GM19452 (cell line): ENCODE results near the gene IL27RA.
"Not testable (repeated sequence)": the region's sequence is repeated elsewhere in the genome, so short reads cannot be mapped to it uniquely, and the experiment has no call there.

Experiments
- ATAC-seq: cut with Tn5 transposase; IDR thresholded peaks from one replicate; pipeline ENCODE4 v1.9.1; 2021; ENCODE audit not compliant: unreplicated experiment

Gene IL27RA

DNA sequence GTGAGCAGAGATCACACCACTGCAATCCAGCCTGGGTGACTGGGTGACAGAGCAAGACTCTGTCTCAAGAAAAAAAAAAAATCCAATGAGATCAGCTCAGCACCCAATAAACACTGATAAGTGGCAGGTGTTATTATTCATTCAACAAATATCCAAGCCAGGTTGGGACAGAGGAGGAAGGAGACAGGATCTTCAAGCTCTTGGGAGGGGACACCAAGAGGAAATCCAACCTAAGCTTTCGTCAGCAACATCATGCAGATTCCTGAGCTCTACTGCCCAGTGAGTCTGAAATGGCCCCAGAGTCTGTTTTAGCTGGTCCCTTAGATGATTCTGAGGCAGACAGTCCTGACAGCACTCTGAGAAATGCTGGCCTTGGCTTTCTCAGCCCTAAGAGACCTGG, 33.1 kb upstream of the IL27RA start:
- no peak for ATAC-seq

DNA sequence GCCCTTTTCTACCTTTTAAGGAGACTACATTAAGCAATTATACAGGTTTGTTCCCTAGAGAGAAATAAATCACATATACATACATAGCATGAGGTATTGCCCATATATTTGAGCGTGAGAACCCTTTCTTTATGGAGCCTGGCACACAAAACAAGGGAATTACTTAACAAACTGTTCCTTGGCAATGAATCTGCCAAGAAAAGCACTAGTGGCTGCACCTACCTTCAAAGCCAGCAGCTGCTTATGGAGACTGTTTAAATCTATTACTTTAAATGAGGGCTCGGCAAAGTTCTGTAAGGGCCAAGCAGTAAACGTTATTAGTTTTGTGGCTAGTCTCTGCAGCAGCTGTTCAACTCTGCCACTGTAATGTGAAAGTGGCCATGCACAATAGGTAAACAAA, 32.5 kb upstream of the IL27RA start:
- no peak for ATAC-seq

DNA sequence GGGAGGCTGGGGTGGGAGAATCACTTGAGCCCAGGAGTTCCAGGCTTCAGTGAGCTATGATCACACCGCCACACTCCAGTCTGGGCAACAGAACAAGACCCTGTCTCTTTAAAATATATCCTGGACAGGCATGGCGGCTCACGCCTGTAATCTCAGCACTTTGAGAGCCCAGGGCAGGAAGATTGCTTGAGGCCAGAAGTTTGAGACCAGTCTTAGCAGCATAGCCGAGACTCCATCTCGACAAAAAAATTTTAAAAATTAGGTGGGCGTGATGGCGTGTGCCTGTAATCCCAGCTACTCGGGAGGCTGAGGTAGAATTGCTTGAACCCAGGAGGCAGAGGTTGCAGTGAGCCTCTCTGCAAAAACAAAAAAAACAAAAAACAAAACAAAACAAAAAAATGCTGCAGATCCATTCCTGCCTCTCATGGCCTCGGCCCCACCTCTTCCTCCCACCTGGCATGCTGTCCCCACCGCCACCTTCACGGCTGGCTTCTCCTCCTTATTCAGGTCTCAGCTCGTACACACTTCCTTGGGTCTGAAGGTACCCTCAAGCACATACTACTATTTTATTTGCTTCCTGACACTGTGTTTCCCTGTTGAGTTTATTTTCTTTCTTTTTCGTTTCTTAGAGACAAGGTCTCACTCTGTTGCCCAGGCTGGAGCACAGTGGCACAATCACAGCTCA, 30.7 kb upstream of the IL27RA start:
- no peak for ATAC-seq

DNA sequence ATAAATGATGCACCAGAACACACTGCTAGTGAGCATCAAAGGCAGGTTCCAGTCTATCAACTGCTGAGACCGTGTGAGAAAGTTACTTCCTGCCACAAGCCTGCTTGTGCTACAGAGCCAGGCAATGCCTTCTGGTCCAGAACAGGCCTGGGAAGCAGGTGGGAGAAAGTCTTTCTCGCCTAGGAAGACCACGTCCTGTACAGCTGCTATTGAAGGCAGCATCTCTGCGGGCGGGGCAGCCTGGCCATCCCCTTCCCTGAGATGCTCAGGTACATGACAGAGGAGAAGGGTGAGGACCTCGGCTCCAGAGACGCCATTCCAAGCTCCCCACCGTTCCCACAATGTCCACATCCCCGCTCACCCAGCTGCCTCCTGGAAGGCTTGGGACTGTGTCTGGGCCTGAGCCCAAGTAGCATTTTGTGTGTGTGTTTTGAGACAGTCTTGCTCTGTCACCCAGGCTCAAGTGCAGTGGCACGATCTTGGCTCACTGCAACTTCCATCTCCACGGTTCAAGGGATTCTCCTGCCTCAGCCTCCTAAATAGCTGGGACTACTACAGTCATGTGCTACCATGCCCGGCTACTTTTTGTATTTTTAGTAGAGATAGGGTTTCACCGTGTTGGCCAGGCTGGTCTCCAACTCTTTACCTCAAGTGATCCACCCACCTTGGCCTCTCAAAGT, 28.9 kb upstream of the IL27RA start:
- no peak for ATAC-seq

DNA sequence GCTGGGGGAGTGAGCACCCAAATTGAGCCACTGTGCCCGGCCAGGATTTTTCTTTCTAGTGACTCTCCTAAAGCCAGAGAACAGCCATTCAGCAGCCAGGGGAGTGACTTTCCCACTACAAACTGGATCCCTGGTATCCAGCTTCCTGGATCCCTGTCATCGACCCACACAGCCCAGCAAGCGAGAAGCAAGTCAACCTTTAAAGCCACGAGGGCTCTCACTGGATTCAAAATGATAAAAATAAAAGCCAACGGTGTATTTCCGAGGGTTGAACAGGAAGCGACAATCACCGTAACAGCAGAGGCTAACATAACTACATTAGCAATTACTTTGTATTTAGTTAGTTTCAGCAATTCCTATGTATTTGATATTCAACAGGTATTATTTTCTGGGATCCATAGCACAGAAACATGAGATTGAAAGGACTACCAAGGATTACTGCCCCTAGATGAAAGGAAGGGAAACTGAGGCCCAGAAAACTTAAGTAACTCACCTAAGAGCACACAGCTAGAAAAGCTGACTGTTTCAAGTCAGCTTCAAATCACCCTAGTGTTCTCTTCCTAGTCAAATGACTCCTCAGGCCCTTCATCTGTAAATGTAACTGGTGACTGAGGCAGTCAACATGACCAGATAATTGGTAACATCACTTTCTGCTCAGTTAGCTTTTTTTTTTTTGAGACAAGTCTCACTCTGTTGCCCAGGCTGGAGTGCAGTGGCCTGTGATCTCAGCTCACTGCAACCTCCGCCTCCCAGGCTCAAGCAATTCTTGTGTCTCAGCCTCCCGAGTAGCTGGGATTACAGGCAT, 28.1 kb upstream of the IL27RA start:
- ATAC-seq: no peak

DNA sequence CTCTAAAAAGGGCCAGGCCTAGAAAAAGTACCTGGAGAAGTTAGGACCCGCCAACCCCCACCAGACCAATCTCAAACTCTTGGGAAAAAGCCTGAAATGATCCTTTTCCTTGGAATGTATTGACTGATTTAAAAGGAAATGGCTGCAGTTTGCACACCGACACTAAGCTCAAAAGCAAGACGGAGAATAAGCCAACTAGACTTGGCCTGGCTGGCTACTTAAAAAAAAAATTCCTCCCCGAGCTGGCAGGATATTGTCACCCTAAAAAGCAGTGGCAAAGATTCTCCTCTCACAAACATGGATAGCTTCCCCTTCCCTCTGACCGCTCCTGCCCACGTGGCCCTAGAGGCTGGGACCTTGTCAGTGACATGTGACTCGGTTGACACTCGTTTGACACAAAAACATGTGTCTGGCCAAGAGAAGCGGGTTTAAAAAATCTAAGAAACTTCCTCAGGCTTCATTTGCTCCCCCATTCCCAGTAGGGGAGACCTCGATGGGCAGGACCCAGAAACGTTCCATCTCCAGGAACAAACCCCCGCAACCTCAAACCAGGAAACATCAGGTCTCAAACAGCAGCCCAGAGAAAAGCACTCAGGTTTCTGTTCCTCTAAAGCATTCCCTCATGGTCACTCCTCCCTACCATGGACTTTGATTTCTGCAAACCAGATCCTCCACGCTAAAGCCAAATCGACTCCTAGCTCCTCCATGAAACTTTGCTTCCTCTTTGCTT, 26.8 kb upstream of the IL27RA start:
- ATAC-seq: no peak

DNA sequence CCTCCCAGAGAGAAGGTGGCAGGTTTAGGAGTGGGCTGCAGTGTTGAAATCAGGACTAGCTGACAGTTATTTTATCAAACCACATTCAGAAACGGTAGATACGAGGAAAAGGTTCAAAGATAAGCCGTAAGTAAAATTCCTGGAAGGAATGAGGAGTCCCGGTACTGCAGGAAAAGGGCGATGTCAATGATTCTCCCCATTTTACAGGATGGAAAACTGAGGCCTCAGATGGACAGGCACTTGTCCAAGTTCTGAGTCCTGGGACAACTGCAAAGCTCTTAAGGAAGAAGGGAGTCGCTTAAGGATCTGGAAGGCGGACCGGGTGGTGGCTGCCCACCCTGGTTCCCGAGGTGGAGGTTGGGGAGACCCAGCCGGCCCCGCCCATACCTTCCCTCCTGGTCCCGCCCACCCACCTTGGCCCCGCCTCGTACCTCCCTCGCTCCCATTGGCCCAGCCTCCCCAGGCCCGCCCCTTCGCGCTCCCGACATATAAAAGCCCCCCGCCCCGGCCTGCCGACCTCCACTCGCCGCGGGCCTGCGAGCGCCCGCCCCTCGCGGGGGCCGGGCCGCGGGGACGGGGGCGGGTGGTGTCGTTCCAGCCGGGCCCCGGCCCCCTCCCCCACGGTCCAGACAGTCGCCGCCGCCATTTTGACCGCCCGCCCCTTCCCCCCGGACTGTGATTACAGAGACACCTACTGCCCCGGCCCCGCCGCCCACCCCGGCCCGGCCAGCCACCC, 26.0 kb upstream of the IL27RA start:
- ATAC-seq: peak; percentile 26

DNA sequence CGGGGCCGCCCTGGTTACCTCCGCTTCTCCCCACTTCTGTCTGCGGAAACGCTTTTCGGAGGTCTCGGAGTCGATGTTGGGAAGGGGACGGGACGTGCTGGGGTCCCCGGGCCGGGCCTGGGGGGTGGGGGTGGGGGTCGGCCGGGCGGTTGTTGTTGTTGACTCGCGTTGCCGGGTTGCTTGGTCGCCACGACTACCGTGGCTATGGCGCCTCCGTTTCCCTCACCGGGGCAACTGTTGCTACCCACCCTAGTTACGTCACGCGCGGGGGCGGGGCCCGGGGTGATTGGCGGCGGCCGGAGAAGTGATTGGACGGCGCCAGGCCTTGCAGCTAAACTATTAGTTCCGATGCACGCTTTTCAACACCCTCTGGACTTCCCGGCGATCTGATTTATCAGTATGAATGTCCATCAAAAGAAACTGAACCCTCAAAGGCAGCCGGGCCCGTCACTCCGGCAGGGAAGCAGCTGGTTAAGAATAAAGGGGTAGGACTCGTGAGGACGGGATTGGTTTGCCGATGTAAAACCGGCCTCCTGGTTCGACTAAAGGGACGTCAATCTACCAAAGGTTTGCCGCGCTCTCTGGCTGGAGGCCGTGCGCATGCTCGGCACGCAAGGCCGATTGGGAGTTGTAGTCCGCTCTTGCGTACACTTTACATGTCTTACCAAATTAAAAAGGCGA, 25.3 kb upstream of the IL27RA start, which contains the start of gene RFX1:
Gene RFX1 (minus strand): TSS at position 236 of the 681 bp plus-strand sequence. CDS start 12,477 bp downstream, outside the sequence.
- peak; percentile 79 for ATAC-seq

DNA sequence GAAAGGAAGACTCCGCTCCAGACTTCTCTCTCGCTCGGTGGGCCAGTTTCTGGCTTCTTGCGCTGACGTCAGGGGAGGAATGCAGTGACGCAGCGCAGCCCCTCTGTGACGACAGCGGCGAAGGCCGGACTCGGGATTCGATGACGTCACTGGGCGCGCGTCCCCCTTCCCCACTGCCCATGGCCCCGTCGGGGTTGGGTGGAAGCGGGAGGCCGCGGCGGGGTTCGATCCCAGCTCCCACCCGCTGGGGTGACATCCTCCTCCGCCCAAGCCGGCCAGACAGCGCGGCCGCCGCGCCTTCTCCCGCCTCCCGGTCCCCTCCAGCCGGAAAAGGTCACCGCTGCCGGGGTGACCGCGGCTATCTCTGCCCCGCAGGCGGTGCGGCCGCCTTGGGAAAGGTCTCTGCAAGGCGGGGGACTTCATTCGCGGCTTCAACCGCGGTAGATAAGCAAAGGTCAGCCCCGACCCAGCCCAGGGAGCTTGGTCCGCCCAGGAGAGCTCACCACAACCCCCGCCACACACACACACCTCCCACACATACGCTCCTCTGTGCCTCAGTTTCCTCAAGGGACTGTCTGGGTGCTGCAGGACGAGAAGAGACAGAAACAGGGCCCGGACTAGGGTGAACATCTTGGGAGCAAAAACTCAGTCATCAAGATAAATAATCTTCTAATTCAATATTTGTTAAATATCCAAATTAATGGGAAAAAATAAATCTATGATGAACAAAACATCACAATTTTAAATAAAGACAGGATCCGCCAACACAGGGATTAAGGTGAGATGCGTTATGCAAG, 24.6 kb upstream of the IL27RA start:
- ATAC-seq: peak; percentile 33

DNA sequence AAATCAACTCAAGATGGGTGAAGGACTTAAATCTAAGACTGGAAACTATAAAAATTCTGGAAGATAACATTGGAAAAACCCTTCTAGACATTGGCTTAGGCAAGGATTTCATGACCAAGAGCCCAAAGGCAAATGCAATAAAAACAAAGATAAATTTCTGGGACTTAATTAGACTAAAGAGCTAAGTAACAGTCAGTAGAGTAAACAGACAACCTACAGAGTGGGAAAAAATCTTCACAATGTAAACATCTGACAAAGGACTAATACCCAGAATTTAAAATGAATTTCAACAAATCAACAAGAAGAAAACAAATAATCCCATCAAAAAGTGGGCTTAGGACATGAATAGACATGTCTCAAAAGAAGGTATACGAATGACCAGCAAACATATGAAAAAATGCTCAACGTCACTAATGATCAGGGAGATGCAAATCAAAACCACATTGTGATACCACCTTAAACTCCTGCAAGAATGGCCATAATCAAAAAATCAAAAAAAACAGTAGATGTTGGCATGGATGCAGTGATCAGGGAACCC, 19.1 kb upstream of the IL27RA start:
- no peak for ATAC-seq

DNA sequence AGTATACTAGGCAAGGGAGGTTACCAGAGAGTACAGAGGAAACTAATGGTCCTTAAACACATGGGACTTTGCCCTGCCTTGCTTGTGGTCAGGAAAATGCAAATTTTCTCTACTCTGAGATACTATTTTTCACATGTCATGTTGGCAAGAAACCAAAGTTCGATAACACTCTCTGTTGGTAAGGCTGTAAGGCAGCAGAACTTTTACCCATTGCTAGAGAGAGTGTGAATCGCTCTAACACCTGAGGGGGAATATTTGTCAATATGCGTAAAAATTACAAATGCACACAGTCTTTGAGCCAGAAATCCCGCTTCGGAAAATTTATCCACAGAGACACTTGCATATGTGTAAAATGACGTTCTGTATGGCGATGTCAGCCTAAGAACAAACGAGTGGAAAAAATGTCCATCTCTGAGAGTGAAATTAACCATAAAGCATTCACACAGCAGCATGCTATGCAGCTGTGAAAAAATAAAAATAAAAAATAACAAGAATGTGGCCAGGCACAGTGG, 16.0 kb upstream of the IL27RA start:
- peak; percentile 78 for ATAC-seq

DNA sequence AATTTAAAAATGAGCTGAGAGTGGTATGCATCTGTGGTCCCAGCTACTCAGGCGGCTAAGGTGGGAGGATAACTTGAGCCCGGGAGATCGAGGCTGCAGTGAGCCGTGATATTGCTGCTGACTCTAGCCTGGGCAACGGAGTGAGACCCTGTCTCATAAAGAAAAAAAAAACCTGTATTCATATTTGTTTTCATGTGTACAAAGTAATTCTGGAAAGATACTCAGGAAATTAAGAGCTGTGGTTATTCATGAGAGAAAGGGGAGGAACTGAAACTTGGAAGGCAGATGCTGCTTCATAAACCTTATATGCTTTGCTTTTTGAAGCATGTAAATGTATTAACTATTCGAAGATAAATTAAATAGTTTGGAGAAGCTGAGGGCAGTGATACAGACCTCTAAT, 12.5 kb upstream of the IL27RA start:
- ATAC-seq: no peak

DNA sequence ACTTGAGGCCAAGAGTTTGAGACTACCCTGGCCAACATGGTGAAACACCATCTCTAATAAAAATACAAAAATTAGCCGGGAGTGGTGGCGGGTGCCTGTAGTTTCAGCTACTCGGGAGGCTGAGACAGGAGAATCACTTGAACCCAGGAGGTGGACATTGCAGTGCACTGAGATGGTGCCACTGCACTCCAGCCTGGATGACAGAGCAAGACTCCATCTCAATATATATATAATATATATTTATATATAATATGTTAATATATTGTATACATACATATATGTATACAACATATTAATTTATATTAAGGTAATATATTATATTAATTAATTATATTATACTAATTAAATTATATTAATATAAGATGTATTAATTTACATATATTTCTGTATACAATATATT, 11.8 kb upstream of the IL27RA start:
- ATAC-seq: not testable (repeated sequence)

DNA sequence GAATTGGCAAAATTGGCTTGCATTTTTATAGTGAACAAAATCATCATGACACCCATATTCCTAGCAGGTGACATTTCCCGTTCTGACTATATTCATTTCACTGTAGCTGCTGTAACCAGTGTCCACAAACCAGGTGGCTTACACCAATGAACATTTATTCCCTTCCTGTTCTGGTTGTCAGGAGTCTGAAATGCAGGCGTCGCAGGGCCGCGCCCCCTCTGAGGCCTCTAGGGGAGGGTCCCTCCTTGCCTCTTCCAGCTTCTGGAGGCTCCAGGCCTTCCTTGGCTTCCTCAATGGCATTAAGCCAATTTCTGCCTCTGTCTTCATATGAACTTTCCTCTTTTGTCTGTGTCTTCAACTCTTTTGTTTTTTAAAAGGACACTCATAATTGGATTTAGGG, 10.1 kb upstream of the IL27RA start:
- no peak for ATAC-seq

DNA sequence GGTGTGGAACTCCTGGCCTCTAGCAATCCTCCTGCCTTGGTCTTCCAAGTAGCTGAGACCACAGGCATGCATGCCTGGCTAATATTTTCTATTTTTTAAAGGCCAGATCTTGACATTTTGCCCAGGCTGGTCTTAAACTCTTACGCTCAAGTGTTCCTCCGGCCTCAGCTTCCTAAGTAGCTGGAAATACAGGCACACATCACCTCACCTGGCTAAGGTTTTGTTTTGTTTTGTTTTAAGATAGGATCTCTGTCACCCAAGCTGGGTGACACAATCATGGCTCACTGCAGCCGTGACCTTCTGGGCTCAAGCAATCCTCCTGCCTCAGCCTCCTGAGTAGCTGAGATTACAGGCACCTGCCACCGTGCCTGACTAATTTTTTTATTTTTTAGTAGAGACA, 9.1 kb upstream of the IL27RA start:
- no peak for ATAC-seq

DNA sequence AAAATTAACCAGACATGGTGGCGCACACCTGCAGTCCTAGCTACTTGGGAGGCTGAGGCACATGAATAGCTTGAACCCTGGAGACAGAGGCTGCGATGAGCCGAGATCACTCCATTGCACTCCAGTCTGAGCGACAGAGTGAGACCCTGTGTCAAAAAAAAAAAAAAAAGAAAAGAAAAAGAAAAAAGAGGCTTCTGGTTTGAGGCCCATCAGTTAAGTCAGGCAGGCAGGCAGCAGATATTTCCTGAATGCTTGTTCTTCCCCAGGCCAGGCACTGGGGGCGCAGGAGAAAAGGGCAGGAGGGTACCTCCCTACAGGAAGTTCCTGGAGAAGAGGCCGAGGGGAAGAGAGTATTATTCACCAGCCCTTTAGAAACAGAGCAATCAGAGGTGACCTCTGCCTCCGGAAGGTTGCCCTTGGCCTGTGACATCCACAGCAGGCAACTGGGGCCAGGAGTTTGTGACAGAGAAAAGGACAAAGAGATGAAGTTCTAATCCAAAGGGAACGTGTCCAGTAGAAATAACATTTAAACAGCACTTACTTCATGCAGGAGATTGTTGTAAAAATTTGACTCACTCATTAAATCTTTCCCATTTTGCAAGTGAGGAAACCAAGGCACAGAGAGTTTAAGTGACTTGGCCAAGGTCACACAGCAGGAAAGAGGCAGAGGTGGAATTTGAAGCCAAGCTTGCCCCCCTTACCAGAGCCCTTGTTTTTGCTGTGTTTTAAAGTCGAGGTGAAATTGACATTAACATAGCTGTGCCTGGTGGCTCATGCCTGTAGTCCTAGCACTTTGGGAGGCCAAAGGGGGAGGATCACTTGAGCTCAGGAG, 7.9 kb upstream of the IL27RA start:
- ATAC-seq: no peak

DNA sequence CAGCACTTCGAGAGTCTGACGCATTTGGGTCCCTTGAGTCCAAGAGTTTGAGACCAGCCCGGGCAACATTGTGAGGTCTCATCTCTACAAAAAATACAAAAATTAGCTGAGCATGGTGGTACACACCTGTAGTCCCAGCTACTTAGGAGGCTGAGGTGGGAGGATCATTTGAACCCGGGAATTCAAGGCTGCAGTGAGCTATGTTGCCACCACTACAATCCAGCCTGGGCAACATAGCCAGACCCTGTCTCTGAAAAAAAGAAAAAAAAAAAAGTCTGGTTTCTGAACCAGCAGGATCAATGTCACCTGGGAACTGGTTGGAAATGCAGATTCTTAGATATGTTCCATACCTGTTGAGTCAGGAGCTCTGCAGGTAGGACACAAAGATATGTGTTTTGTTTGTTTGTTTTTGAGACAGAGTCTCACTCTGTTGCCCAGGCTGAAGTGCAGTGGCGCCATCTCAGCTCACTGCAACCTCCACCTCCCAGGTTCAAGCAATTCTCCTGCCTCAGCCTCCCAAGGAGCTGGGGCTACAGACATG, 4.8 kb upstream of the IL27RA start:
- ATAC-seq: not testable (repeated sequence)
